HG02852 (cell line): ENCODE results near the gene PIP5K1B.

Experiments used
- ATAC-seq: cut with Tn5 transposase; IDR thresholded peaks from one replicate; pipeline ENCODE4 v1.9.1; 2021; ENCODE audit warnings: mild to moderate bottlenecking, moderate library complexity; ENCODE audit not compliant: unreplicated experiment

Gene PIP5K1B

DNA sequence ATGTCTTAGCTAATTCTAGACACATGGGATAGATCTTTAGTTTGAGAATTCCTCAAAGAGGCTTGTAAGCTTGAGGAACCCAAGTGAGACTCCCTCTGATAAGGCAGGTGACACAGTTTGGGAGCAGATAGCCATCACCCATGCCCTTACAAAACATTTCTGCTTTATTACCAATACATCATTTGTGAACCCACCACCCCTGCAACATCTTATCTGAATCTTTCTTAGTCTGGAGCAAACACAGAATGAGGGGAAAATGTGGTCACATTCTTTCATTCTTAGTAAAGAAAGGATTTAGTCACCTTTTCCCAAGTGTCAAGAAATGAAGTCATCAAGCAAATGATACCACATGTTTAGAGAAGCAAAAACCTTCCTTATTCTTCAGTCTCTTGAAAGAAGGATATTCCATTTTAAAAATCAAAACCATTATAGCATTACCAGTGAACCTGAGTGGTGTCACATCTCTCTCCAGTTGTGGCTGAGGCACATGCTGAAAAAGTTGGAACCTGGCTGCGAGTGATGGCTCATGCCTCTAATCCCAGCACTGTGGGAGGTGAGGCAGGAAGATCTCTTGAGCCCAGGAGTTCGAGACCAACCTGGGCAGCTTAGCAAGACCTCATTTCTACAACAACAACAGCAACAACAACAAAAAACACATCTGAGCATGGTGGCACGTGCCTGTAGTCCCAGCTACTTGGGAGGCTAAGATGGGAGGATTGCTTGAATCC lies 243.0 kb downstream of the PIP5K1B start:
- ATAC-seq = no peak

- ATAC-seq = no peak
Observed at GRCh38 chr9:68949271-68950000, 244.4 kb downstream of the PIP5K1B start.

DNA sequence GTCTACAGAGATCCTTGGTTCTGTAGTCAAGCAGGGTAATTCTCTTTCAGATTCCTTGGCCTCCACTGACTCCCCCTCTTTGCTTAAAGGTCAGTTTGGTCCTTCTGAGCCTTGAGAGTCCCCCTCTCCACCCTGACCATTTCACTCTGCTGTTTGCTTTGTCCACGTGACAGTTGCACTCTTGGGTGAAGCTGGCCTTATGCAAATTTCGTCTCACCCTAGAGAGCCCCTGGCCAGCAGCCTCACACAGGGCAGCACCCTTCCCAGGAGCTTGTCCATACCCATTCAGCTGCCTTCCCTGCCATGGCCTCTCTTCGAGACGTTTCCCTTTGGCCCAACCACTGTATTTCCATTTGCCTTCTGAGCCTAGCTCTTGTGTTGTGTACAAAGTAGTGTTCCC lies 245.1 kb downstream of the PIP5K1B start:
- no peak for ATAC-seq

- ATAC-seq = no peak
Observed at GRCh38 chr9:68950689-68951088, 245.6 kb downstream of the PIP5K1B start.

- peak; percentile 77 for ATAC-seq
Observed at GRCh38 chr9:68951879-68952659, 247.0 kb downstream of the PIP5K1B start.

GRCh38 chr9:68953771-68954170 lies 248.7 kb downstream of the PIP5K1B start:
- no peak for ATAC-seq

- ATAC-seq = no peak
Observed at GRCh38 chr9:68955330-68955729, 250.3 kb downstream of the PIP5K1B start.

DNA sequence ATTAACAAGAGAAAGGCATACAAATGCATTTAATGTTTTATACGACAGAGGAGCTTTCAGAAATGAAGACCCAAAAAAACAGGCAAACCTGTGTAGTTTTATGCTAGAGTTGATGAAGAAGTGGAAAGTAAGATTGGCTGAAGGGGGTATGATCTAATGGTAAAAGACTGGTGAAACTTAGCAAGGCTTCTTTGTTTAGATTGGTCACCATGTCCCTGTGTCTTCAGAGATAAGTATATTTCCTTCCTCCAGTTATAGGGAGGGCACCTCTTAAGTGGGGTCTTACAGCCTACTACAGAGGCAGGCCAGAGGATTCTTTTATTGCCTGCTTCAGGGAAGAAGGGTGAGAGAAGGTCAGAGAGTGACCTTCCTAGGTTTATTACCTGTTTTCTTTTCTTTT lies 252.4 kb downstream of the PIP5K1B start:
- ATAC-seq = no peak

DNA sequence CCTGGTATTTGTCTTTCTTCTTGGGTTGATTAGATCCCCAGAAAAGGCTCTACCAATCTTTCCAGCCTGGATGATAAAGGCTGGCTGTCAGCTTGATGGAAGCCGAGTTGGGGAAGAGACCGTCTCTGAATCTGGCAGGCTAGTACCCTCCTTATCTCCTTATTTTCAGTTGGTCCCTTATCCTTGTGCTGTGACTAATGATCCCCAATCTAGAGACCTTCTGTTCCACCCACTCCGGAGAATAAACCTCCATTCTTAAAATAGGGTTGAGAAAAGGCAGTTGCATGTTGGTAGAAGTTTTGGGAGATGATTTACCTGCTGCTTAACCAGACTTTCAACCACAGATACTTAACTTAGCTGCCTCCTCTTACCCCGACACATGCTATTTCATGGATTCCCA lies 256.5 kb downstream of the PIP5K1B start:
- ATAC-seq = no peak

DNA sequence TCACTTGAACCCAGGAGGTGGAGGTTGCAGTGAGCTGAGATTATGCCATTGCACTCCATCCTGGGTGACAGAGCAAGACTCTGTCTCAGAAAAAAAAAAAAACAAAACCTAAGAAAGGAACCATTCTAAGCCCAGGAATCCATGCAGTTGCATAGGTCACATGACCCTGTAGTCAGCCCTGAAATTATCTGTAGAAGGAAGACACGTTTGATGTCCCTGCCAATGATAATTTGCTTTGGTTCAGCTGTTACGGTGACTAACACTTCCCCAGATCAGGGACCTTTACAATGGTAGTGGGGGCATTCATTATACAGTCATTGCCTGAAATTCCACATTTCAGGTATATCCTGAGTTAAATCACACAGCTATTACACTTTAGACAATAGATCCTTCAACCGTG lies 258.4 kb downstream of the PIP5K1B start:
- ATAC-seq = no peak

DNA sequence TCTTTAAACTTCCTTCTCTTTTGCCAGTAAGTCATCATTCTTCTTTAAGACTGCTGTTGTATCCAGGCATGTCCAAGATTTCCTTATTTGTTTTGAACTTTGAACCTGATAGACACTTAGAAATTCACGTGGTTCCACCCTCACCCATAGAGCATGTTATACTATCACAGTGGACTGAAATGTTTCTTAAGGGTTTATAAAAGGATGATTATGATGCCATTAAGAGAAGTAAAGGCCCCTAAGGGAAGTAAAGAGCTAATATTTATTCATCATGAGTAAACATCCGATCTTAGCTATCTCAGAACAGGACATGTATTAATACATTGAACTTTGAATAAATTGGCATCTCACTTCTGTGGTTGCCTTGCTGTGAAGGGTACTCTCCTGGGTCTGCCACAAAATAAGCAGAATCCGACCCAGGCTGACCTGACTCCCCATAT lies 259.1 kb downstream of the PIP5K1B start:
- no peak for ATAC-seq

- ATAC-seq = no peak
Observed at GRCh38 chr9:68964765-68965164, 259.7 kb downstream of the PIP5K1B start.

DNA sequence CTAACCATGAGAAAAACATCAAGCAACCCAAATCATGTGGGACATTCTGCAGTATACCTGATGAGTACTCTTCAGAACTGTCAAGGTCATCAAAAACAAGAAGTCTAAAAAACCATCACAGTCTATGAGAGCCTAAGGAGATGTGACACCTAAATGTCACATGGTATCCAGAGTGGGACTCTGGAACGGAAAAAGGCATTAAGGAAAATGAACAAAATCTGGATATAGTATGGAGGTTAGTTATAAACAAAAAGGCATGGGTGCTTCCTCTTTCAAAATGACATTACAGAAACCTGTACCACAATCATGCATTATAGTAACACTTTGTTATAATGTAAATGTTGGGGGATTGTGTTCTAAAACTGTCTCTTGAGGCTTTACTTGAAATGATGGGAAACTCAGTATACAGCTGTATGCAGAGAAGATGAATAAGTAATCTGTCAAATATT lies 261.5 kb downstream of the PIP5K1B start:
- ATAC-seq = peak; percentile 63

DNA sequence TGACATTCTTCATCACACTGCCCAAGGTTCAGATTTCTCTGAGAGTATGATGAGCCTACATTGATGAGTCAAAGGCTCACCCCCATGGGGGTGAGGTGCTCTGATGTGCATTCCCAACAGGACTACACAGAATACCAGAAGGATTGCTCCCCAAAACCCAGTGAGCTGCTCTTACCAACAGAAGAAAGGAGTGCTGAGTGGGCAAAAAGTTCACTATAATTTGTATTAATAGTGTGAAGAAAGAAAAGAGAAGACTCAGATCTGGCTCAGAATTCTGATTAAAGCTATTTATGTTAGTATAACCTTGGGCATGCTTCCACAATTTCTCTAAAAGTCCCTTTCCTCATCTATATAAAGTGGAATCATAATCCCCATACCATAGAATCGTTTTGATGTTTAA lies 262.8 kb downstream of the PIP5K1B start:
- ATAC-seq = no peak

DNA sequence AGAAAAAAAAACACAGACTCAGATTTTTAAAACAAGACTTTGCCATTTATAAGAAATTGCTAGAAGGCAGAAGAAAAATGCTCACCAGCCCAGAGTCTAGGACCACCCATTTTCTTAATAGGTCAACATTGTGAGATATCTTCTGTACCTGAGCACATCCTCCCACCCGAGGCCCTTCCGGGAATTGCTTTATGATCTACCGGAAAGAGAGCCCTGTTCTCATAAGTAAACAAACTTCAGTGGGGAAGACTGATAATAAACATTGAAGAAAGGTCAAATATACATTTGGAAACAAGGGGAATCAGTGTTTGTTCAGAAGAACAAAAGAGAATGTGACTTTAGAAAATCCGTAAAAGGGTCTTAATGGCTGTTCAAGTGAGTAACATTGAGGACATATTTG lies 264.5 kb downstream of the PIP5K1B start:
- no peak for ATAC-seq

DNA sequence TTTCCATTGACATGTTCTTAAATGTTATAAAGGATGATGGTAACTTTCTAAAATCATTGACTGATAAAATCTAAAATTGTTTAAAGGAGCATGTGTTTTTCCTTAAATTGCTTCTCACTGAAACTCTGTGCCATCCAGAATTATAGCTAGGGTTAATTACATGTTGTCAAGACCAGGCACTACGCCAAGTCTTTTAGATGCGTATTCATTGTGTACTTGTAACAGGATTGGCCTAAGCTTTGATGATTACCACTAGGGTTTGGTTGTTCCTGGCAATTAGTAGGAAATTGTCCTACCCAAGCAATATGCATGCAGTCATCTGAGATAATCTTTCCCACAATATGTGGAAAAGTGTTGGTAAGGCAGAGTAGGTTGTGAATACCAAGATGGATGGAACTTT lies 265.1 kb downstream of the PIP5K1B start:
- no peak for ATAC-seq

GRCh38 chr9:68973619-68974018 lies 268.6 kb downstream of the PIP5K1B start:
- ATAC-seq = no peak

DNA sequence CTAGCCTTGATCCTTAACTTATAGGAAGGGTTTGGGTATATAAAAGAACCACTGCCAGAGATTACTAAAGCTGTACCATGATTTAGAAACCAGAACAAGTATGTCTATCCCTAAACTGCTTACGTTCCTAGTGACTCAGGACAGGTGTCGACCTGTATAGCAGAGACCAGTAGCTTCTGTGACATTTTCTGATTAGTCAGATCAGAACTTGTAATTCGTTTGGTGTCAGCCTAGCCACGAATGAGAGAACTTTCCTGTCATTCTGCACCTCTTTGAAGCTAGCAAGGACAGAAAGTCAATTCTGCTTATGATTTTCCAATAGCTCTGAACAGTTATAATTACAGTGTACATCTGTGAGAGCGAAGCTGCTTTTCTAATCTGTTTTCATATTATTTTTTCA lies 269.4 kb downstream of the PIP5K1B start:
- ATAC-seq = peak; percentile 93

- ATAC-seq = no peak
Observed at GRCh38 chr9:68974901-68975300, 269.9 kb downstream of the PIP5K1B start.

GRCh38 chr9:68975365-68976043 lies 270.5 kb downstream of the PIP5K1B start:
- no peak for ATAC-seq

GRCh38 chr9:68978066-68978465 lies 273.0 kb downstream of the PIP5K1B start:
- no peak for ATAC-seq
